GM12865 (cell line): Measurements from ENCODE around the gene UVRAG.

Experiments used
- DNase-seq: peaks from one replicate; pipeline ENCODE4 v3.0.0; 2010; ENCODE audit warnings: low read depth
- H3K4me3 ChIP-seq: 2 replicates; pipeline ENCODE4 v1.5.1; 2011; ENCODE audit warnings: mild to moderate bottlenecking, low read depth, low read length, control low read depth
- CTCF ChIP-seq: IDR thresholded peaks from 2 replicates; pipeline ENCODE4 v1.5.1; 2011; ENCODE audit warnings: low read length, control low read depth, low read depth, inconsistent platforms; ENCODE audit not compliant: insufficient read depth; ENCODE audit errors: missing control alignments

Gene UVRAG

GRCh38 chr11:75919525-75919924 lies 104.5 kb downstream of the UVRAG start:
- DNase-seq = peak; percentile 23
- TF ChIP-seq CTCF = no peak
- no peak overlapping the region for H3K4me3 ChIP-seq

- TF ChIP-seq CTCF = no peak
Measured at GRCh38 chr11:75920848-75921247, 105.8 kb downstream of the UVRAG start.

GRCh38 chr11:75921808-75922207 lies 106.8 kb downstream of the UVRAG start:
- no peak for DNase-seq
- no peak for TF ChIP-seq CTCF
- H3K4me3 ChIP-seq = no peak overlapping the region

More at GRCh38 chr11:75920848-75921247, 105.8 kb downstream of the UVRAG start:
- DNase-seq = no peak
- no peak overlapping the region for H3K4me3 ChIP-seq

- H3K4me3 ChIP-seq = no peak overlapping the region
- DNase-seq = no peak
- TF ChIP-seq CTCF = no peak
Measured at GRCh38 chr11:75924966-75925784, 110.2 kb downstream of the UVRAG start.

GRCh38 chr11:75925785-75926164 lies 110.8 kb downstream of the UVRAG start:
- no peak for DNase-seq
- no peak overlapping the region for H3K4me3 ChIP-seq
- no peak for TF ChIP-seq CTCF

- TF ChIP-seq CTCF = no peak
- no peak overlapping the region for H3K4me3 ChIP-seq
- DNase-seq = no peak
Measured at GRCh38 chr11:75929706-75930105, 114.7 kb downstream of the UVRAG start.

- H3K4me3 ChIP-seq = no peak overlapping the region
- no peak for TF ChIP-seq CTCF
- no peak for DNase-seq
Measured at GRCh38 chr11:75930534-75930933, 115.5 kb downstream of the UVRAG start.
